Measurements from ENCODE around the gene MMP15. TPM values are rescaled to one million over a fixed set of nuclear protein-coding genes. Genes with fewer than 3 reads are reported as not detected.

The MMP15 gene
- total RNA-seq, 1 donor from 2014 or later: 16.3 TPM

DNA sequence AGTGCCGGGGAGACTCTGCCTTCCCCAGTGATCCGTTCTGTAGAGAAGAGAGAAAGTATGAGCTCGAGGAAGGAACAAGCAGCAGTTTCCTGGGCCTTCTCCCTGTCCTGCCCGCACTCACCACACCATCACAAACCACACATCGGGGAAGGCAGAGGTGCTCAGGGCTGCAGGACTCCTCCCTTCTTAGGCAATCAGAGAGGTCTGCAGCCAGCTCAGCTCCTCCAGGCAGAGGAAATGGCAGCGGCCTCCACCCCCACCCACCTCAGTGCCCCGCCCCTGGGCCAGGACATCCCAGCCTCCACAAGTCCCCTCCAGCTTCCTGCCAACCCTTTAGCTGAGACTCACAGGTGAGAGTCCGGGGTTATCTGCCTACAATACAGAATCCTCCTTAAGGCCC lies 27.1 kb upstream of the MMP15 start:
- Mint-ChIP-seq H3K27me3 (ENCODE audit: low read depth) (no peaks in the 10 kb centered on the region), H3K4me3 (peak overlapping the region; percentile 75), H3K36me3 (peaks cover 9% of the 10 kb centered on the region), H3K27ac (no peak overlapping the region), H3K4me1 (peaks cover 21% of the 10 kb centered on the region), H3K9me3 (no peaks in the 10 kb centered on the region)
- TF ChIP-seq, protein P1, sequence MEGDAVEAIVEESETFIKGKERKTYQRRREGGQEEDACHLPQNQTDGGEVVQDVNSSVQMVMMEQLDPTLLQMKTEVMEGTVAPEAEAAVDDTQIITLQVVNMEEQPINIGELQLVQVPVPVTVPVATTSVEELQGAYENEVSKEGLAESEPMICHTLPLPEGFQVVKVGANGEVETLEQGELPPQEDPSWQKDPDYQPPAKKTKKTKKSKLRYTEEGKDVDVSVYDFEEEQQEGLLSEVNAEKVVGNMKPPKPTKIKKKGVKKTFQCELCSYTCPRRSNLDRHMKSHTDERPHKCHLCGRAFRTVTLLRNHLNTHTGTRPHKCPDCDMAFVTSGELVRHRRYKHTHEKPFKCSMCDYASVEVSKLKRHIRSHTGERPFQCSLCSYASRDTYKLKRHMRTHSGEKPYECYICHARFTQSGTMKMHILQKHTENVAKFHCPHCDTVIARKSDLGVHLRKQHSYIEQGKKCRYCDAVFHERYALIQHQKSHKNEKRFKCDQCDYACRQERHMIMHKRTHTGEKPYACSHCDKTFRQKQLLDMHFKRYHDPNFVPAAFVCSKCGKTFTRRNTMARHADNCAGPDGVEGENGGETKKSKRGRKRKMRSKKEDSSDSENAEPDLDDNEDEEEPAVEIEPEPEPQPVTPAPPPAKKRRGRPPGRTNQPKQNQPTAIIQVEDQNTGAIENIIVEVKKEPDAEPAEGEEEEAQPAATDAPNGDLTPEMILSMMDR (IDR thresholded peaks at IDR 0.05; ENCODE audit: unreplicated experiment): no peak
- DNase-seq (ENCODE audit: low spot score in 2 of 2, unreplicated experiment in 2 of 2): no peak

DNA sequence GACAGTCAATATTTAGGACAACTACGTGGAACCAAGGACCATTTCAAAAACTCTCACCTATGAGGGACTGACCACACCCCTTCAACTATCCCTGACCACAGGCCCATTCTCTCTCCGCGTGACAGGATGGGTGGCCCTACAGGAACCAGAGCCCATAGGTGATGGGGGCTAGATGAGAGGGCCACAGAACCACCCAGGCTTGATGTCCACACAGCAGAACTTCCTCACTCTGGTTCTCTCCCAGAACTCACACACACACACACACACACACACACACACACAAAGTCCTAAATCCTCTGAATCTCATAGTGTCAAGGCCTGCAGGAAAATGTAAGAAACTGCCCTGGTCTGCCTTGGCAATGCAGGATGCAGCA lies 26.6 kb upstream of the MMP15 start:
- Mint-ChIP-seq H3K27ac (peak overlapping the region; percentile 21), H3K27me3 (ENCODE audit: low read depth) (no peaks in the 10 kb centered on the region), H3K36me3 (peaks cover 9% of the 10 kb centered on the region), H3K4me3 (peak overlapping the region; percentile 75), H3K4me1 (peaks cover 21% of the 10 kb centered on the region), H3K9me3 (no peaks in the 10 kb centered on the region)
- DNase-seq (ENCODE audit: low spot score in 2 of 2, unreplicated experiment in 2 of 2): no peak
- TF ChIP-seq, protein P1 (IDR thresholded peaks at IDR 0.05; ENCODE audit: unreplicated experiment): no peak

DNA sequence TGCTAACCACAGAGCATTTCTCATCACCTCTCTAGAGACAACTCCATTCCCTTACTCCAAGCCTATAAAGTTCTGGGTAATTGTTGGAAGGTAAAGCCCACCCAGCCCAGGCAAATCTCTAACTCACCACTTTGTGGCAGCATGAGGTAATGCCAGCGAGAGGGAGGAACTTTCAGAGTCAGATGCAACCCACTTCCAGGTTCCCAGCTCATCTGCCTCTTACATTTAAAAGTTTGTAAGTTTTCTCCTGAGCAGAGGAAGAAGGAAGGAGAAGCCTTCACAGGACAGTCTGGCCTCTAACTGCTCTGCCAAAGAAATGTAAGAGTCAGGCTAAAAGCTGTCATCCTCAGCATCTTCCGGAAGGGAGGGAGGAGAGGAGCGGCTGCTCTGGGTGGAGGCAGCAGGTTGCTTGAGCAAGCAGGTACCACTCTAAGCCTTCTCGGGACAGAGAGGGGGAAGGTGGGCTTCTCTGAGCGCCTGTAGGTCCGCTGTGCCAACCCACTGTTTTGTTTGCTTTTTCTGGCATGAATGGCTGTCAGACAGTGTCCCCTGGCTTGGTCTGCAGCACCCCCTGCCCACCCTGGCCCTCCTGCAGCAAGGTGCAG lies 26.1 kb upstream of the MMP15 start:
- no peak for DNase-seq (ENCODE audit: low spot score in 2 of 2, unreplicated experiment in 2 of 2)
- H3K9me3 Mint-ChIP-seq: no peaks in the 10 kb centered on the region
- TF ChIP-seq, protein P1 (IDR thresholded peaks at IDR 0.05; ENCODE audit: unreplicated experiment): no peak
- H3K4me3 Mint-ChIP-seq: peak overlapping the region; percentile 75
- H3K4me1 Mint-ChIP-seq: peaks cover 21% of the 10 kb centered on the region
- H3K27me3 Mint-ChIP-seq (ENCODE audit: low read depth): no peaks in the 10 kb centered on the region
- H3K27ac Mint-ChIP-seq: peak overlapping the region; percentile 21
- H3K36me3 Mint-ChIP-seq: peaks cover 9% of the 10 kb centered on the region

DNA sequence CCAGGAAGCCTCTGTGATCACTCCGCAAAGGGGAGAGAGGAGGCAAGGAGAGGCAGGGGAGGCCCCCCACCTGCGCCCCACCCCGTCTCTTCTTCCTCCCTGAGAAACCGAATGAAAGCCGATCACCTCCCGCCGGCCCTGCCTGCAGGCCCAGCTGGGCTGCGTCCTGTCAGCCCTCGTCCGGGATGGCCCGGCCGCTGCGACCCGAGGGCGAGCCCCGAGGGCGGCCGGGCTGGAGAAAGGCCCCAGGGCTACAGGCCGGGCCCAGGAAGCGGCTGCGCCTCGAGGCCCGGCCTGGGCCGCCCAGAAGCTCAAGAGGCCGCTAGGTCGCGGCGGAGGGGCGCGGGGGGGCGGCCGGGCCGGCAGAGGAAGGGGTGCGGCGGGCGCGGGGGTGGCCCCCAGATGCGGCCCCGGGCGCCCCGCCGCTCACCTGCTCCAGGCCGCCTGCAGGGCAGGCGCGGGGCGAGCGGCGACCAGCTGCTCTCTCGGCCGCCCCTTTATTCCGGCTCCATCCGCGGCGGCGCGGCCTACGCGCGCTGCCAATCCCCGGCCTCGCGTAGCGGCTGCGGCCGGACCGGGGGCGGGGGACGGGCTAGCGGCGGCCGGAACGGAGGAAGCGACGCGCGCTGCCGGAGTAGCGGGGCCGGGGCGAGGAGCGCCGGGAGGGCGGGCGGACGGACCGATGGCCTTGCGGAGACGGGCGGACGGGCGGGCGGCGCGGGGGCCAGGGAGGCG lies 25.4 kb upstream of the MMP15 start, which contains the start of gene ZNF319:
Gene ZNF319 (minus strand): TSS at position 702 of the 735 bp plus-strand sequence. CDS start 2,407 bp downstream, outside the sequence.
- Mint-ChIP-seq H3K27ac (peak within 1 kb of the TSS; percentile 83), H3K4me3 (peak within 1 kb of the TSS; percentile 89), H3K27me3 (ENCODE audit: low read depth) (no peaks in the 10 kb centered on the region), H3K4me1 (peaks cover 21% of the 10 kb centered on the region), H3K36me3 (peaks cover 11% of the 10 kb centered on the region), H3K9me3 (no peaks in the 10 kb centered on the region)
- DNase-seq (ENCODE audit: low spot score in 2 of 2, unreplicated experiment in 2 of 2): no peak
- TF ChIP-seq, protein P1 (IDR thresholded peaks at IDR 0.05; ENCODE audit: unreplicated experiment): no peak

DNA sequence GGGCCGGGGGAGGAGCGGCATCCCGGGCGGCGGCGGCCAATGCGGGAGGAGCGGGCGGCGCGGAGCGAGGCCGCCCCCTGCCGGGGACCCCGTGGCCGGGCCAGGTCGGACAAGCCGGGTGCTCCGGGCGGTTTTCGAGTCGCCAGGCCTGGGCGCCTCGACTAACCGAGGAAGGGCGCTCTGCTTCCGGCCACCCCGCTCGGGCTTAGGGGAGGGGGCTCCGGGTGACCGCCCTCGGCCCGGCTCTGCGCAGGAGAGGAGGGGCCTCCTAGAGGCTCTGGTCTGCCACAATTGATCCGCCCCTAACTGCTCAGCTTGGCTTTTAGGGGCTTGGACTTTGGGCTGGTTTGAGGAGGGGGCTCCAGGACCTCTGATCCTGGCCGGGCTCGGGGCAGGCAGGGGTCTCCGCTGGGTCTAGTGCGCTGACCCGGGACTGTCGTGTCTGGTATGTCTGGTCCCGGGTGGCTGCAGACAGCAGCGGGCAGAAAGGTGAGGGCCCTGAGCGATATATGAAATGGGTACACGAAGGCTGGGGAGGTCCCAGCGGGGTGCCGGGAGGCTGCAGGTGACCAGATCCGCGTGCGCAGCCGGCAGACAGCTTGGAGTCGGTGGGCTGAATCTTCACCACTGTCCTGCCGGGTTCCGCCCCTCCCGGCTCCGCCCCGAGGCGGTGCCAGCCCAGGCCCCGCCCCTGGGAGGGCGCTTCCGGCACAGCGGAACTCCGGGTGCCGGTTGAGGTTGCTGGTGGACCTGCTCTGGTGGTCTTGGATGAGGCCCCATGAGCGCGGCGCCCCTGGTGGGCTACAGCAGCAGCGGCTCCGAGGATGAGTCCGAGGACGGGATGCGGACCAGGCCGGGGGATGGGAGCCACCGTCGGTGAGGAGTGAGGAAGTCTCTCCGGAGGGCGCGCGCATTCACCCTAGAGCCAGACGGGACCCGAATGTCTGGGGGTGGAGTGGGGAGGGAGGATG lies 24.6 kb upstream of the MMP15 start, which contains the start of gene USB1:
Gene USB1 (plus strand): TSS at position 702 of the 971 bp plus-strand sequence. CDS start 77 bp downstream, at position 779.
- no peaks in the 10 kb centered on the region for H3K27me3 Mint-ChIP-seq (ENCODE audit: low read depth)
- peak within 1 kb of the TSS; percentile 83 for H3K27ac Mint-ChIP-seq
- no peaks in the 10 kb centered on the region for H3K9me3 Mint-ChIP-seq
- TF ChIP-seq, protein P1 (IDR thresholded peaks at IDR 0.05; ENCODE audit: unreplicated experiment): peak; percentile 48
- H3K36me3 Mint-ChIP-seq: peaks cover 14% of the 10 kb centered on the region
- DNase-seq (ENCODE audit: low spot score in 2 of 2, unreplicated experiment in 2 of 2): peak; percentile 75 to 90
- H3K4me1 Mint-ChIP-seq: peaks cover 21% of the 10 kb centered on the region
- H3K4me3 Mint-ChIP-seq: peak within 1 kb of the TSS; percentile 89

All from mesothelial cell of epicardium (in vitro differentiated cells).